ENCODE results near the gene TMEM178B.

Gene TMEM178B

GRCh38 chr7:141202535-141202934 lies 128.7 kb downstream of the TMEM178B start:
- DNase-seq (ENCODE audit: low read depth) = no peak

GRCh38 chr7:141203177-141203576 lies 129.3 kb downstream of the TMEM178B start:
- TF ChIP-seq CTCF (conservative IDR thresholded peaks at IDR 0.05; ENCODE audit: control insufficient read depth, insufficient read depth, low read depth, low read length) = no peak
- DNase-seq (ENCODE audit: low read depth) = no peak
- no peak overlapping the region for H3K4me3 ChIP-seq (ENCODE audit: control insufficient read depth, low read depth, low read length)

More at GRCh38 chr7:141202535-141202934, 128.7 kb downstream of the TMEM178B start:
- TF ChIP-seq CTCF (conservative IDR thresholded peaks at IDR 0.05; ENCODE audit: control insufficient read depth, insufficient read depth, low read depth, low read length) = no peak
- no peak overlapping the region for H3K4me3 ChIP-seq (ENCODE audit: control insufficient read depth, low read depth, low read length)

- DNase-seq (ENCODE audit: low read depth) = no peak
- no peak overlapping the region for H3K4me3 ChIP-seq (ENCODE audit: control insufficient read depth, low read depth, low read length)
- TF ChIP-seq CTCF (conservative IDR thresholded peaks at IDR 0.05; ENCODE audit: control insufficient read depth, insufficient read depth, low read depth, low read length) = no peak
Observed at GRCh38 chr7:141203586-141203985, 129.7 kb downstream of the TMEM178B start.

- no peak for TF ChIP-seq CTCF (conservative IDR thresholded peaks at IDR 0.05; ENCODE audit: control insufficient read depth, insufficient read depth, low read depth, low read length)
- no peak for DNase-seq (ENCODE audit: low read depth)
- H3K4me3 ChIP-seq (ENCODE audit: control insufficient read depth, low read depth, low read length) = no peak overlapping the region
Observed at GRCh38 chr7:141207661-141208060, 133.8 kb downstream of the TMEM178B start.

- no peak for TF ChIP-seq CTCF (conservative IDR thresholded peaks at IDR 0.05; ENCODE audit: control insufficient read depth, insufficient read depth, low read depth, low read length)
- no peak for DNase-seq (ENCODE audit: low read depth)
- H3K4me3 ChIP-seq (ENCODE audit: control insufficient read depth, low read depth, low read length) = no peak overlapping the region
Observed at GRCh38 chr7:141208539-141208938, 134.7 kb downstream of the TMEM178B start.

- H3K4me3 ChIP-seq (ENCODE audit: control insufficient read depth, low read depth, low read length) = no peak overlapping the region
- DNase-seq (ENCODE audit: low read depth) = no peak
- no peak for TF ChIP-seq CTCF (conservative IDR thresholded peaks at IDR 0.05; ENCODE audit: control insufficient read depth, insufficient read depth, low read depth, low read length)
Observed at GRCh38 chr7:141209454-141209853, 135.6 kb downstream of the TMEM178B start.

- TF ChIP-seq CTCF (conservative IDR thresholded peaks at IDR 0.05; ENCODE audit: control insufficient read depth, insufficient read depth, low read depth, low read length) = no peak
- H3K4me3 ChIP-seq (ENCODE audit: control insufficient read depth, low read depth, low read length) = no peak overlapping the region
- DNase-seq (ENCODE audit: low read depth) = no peak
Observed at GRCh38 chr7:141210862-141211261, 137.0 kb downstream of the TMEM178B start.
